GM19035 (cell line): ENCODE measurements around the gene TGFBR3.
A peak's percentile ranks its signal among the peaks of the same experiment; 100 is the strongest.

Source experiments
- ATAC-seq: cut with Tn5 transposase; IDR thresholded peaks from one replicate; pipeline ENCODE4 v1.9.1; 2021; ENCODE audit not compliant: unreplicated experiment

The TGFBR3 gene

DNA sequence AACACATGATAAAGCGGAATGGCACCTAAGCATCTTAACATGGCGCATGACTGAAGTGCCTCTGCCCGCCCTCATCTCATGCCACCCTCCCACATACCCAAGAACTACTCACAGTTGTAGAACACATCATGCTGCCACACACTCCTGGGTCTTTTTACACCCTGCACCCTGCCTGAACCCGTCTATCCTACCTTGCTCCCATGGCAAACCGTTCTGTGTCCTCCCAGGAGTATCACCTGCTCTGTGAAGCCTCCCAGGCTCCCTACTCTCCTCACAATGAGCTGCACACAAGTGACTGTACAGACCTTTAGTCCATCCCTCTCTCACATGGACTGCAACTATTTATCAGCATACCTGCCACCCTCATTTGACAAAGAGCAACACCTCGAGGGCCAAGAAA, 144.0 kb downstream of the TGFBR3 start:
- no peak for ATAC-seq

- no peak for ATAC-seq
These were observed 144.7 kb downstream of the TGFBR3 start for GRCh38 chr1:91741301-91741700.

- no peak for ATAC-seq
These were observed 148.3 kb downstream of the TGFBR3 start for GRCh38 chr1:91737650-91738049.

GRCh38 chr1:91736715-91737615, 149.0 kb downstream of the TGFBR3 start:
- no peak for ATAC-seq

DNA sequence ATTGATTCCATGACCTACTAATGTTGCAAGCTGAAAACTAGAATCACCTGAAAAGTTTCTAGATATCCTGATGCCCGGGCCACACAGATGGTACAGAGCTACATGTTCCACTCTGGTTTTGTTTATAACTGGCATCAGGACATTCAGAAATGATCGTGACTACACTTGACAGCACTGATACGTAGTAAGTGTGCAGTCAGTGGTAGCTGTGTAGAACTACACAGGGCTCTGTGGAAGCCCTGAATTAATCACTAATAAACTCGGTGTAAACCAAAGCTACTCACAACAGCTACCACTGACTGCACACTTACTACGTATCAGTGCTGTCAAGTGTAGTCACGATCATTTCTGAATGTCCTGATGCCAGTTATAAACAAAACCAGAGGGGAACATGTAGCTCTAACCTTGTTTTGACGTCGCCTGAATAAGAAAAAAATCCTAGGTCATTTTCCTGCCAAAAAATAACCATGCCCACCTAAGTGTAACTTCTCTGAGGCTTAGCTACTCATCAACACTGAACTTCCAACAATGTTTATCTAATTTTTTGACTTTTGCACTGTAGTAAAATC, 149.7 kb downstream of the TGFBR3 start:
- ATAC-seq = no peak

GRCh38 chr1:91735266-91735845, 150.6 kb downstream of the TGFBR3 start:
- ATAC-seq = no peak

DNA sequence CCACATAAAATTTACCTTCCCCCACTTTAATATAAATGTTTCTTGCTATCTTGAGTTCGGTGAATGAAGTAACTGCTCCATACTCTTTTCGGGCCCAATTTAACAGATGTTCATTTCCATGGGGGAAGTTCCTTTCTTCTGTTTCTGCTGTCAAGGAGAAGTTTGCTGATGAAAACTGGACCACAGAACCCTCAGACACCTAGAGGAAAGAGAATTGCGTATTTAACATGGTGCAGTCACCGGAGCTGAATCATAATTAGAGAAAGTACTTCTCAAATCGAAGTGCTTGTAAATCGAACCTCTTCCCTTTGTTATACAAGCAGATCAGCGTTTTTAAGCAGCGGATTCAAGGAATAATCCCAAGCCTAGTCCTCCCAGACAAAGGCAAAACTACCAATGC, 151.2 kb downstream of the TGFBR3 start:
- ATAC-seq = no peak

DNA sequence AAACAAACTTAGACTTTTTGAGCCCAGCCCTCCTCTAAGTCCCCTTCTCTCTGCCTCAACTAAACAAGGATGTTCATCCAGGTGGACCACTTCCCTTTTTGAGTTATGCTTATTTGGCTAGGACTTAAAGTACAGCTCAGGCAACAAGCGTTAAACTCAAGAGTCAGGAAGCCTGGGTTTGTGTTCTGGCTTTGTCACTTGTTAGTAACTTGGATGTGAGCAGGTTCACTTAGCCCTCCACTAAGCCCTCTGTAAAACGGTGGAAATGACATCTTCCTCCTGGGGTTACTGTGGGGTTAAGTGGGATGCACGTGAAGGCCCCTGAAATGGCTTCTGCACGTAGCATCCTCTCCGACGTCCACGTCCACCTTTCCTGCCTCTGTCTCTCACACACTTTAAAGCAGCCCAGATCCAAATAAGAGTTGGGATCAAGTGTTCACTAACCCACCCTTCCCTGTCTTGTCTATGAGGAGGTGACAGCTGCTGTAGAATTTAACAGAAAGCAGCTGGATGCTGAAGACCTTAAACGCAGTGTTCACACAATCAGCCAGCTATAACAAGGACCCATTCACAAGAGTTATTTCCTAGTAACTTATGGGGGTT, 152.7 kb downstream of the TGFBR3 start:
- ATAC-seq = no peak

GRCh38 chr1:91732291-91733107, 153.5 kb downstream of the TGFBR3 start:
- ATAC-seq = no peak

- no peak for ATAC-seq
These were observed 154.1 kb downstream of the TGFBR3 start for GRCh38 chr1:91731815-91732214.

DNA sequence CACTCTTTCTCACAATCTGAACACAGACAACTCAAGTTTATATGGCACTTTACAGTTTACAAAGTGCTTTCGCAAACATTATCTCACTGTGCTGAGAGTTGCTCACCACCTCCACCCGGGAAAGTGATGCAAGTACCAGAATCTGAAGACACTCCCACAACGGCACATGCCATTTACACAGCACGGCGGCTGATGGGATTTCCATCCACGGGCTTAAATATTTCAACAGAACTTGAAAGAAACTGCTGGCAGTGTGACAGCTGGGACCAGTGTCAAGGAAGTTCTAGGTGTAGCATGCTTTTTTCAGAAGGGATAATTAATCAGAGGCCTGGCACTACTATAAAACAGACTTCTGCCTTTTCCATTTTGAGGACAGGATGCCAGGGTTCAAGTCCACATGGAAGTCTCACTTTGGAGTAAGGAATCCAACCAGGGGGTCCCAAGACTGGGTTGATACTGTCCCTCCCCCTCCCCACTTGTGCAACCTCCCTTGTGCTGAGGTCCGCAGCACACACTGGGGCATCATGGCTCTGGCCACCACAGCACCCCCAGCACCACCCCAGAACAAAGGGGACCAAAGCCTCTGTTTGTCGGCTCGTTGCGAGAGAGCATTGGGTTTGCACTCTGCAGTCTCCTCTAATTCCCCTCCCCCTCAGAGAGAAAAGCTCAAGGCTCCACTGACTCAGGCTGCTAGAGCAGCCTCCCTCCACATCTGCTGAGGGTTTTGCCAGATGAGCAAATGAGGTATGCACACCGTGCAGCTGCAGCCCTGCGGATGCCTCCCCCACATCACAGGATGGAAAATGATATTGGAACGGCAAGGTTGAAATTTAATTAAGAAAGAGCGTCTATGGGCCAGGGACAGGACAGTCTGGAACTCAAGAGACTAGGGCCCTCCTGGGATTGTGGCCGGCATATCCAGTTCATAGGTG, 154.9 kb downstream of the TGFBR3 start:
- ATAC-seq = peak; percentile 48

- no peak for ATAC-seq
These were observed 156.2 kb downstream of the TGFBR3 start for GRCh38 chr1:91729621-91730358.

GRCh38 chr1:91727763-91728162, 158.2 kb downstream of the TGFBR3 start:
- ATAC-seq = no peak

DNA sequence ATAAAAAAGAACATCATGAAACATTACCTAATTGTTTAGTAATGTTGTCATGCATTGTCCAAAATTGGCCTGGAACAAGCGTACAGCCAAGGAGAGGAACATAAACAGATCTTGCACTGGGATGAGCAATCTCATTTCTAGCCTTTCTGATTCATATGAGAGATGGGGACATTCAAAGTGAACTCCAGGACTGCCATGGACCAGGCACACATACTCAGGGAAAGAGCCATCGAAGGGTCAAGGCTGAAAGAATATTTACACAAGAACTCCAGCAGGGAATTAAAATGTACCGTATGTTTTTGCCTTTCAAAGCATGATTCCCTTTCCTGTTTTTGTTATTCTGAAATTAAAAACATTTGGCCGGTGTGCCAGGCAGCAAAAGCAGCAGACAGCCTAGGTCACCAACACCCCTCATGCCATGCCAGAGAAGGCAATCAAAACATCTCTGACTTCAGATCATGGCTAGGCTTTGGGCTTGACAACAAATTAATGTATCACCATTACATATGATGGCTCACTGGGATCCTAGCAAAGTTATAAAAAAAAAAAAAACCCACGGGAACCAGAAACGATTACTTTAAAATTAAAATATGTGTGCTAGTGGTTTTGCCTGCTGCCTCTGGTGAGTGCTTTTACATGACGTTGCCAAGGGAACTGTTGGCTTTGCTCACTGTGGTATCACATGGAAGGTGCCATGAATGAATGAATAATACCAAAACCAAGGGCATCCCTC, 159.8 kb downstream of the TGFBR3 start:
- no peak for ATAC-seq

GRCh38 chr1:91725618-91725988, 160.3 kb downstream of the TGFBR3 start:
- no peak for ATAC-seq

DNA sequence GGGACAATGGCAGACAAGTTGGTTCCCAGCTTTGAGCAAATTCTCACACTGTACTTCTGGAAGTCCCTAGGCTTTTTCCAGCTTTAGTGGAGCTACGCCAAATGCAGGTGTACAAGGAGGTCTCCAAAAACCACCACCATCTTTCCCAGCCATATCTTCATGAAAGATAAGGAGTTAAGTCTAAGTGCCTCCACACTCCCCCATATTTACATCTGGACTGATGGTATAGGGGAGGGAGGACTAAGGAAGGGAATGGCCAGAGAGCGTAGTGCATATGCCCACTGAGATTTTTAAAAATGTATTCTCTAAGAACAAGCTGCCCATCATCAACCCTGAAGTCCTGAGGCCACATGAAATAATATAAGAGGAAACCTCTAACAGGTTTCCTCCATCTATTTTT, 161.3 kb downstream of the TGFBR3 start:
- ATAC-seq = no peak

- ATAC-seq = no peak
These were observed 161.7 kb downstream of the TGFBR3 start for GRCh38 chr1:91724231-91724630.

- no peak for ATAC-seq
These were observed 165.9 kb downstream of the TGFBR3 start for GRCh38 chr1:91720044-91720443.

DNA sequence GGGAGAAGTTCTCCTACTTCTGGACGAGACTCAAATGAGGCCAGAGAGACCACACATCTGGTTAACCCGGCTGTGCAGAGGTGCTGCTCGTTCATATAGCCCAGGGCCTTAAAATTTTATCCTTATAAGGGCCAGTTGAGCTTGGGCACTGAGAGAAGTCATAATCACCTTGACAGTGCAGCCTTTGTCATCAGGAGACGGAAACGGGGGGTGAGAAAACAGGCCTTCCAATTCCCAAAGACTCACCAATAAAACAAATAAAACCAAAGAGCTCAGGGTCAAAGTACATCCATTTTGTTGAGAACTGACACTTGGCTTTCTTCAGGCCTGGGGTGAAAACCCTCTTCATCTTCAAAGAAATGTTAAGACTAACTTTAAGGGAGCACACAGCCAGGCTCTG, 167.1 kb downstream of the TGFBR3 start:
- no peak for ATAC-seq
